Spleen (tissue), 7 donors: ENCODE results near the gene ERC2.

Experiments
- CTCF ChIP-seq, 11 experiments: fragments of 200-600 bp in 7 of 11; fragments of 450-650 bp in 4 of 11; sonication (generic) in 4 of 11; IDR thresholded peaks in 8 of 11; conservative IDR thresholded peaks in 3 of 11; 1 replicate in 7 of 11; 2 replicates in 4 of 11; pipeline versions ENCODE4 v1.4.0 to v1.8.0; 2016 to 2021; ENCODE audit warnings: antibody characterized with exemption in 11 of 11, inconsistent platforms in 4 of 11, mild to moderate bottlenecking in 1 of 11
- POLR2A ChIP-seq, 3 donors: fragments of 450-650 bp; IDR thresholded peaks; one replicate each; pipeline ENCODE4 v1.5.1; 2017; ENCODE audit warnings: antibody characterized with exemption in 3 of 3, mild to moderate bottlenecking in 1 of 3
- POLR2AphosphoS5 ChIP-seq, 3 donors: sonication (generic); formaldehyde crosslinking; IDR thresholded peaks; one replicate each; pipeline ENCODE4 v1.5.1; 2017; ENCODE audit warnings: antibody characterized with exemption in 3 of 3
- donor health status: DM: no; HTN: no; CAD: no; lungs with moderate emphysema.
- donor health status: DM: no; HTN: no; CAD: no.
- donor health status: DM: no; HTN: no; CAD: no.

GRCh38 chr3:56277236-56277635 lies 191.0 kb downstream of the ERC2 start:
- TF ChIP-seq POLR2A (IDR thresholded peaks at IDR 0.05): no peak
- TF ChIP-seq CTCF (IDR thresholded peaks at IDR 0.05 in 8 of 11, conservative IDR thresholded peaks at IDR 0.05 in 3 of 11): no peak
- TF ChIP-seq POLR2AphosphoS5 (IDR thresholded peaks at IDR 0.05): no peak
